ENCODE measurements around the gene PLS1. TPM values are rescaled to one million over a fixed set of nuclear protein-coding genes. Genes with fewer than 3 reads are reported as not detected.
"Not testable (repeated sequence)": the region's sequence is repeated elsewhere in the genome, so short reads cannot be mapped to it uniquely, and the experiment has no call there.

PLS1 gene
- total RNA-seq, 3 donors from 2014 or later: 3.8 to 6.9 (median 4.6) TPM

- H3K36me3 Mint-ChIP-seq (ENCODE audit: insufficient read depth): peaks cover 14% of the 10 kb centered on the region
- peaks cover 11% of the 10 kb centered on the region for H3K27me3 Mint-ChIP-seq (ENCODE audit: low read depth)
- H3K4me1 Mint-ChIP-seq (ENCODE audit: low read depth): peaks cover 37% of the 10 kb centered on the region
- ATAC-seq (no peak), DNase-seq (no peak)
- H3K9me3 Mint-ChIP-seq: no peaks in the 10 kb centered on the region
- H3K4me3 Mint-ChIP-seq: peak overlapping the region; percentile 100
Observed at GRCh38 chr3:142580061-142580423, 16.2 kb upstream of the PLS1 start.

GRCh38 chr3:142581070-142581469, 15.1 kb upstream of the PLS1 start:
- not testable (repeated sequence) for H3K36me3 Mint-ChIP-seq (ENCODE audit: insufficient read depth); H3K9me3 Mint-ChIP-seq; H3K4me3 Mint-ChIP-seq; DNase-seq; ATAC-seq
- H3K27me3 Mint-ChIP-seq (ENCODE audit: low read depth): peaks cover 15% of the 10 kb centered on the region
- H3K4me1 Mint-ChIP-seq (ENCODE audit: low read depth): peaks cover 27% of the 10 kb centered on the region

- H3K27me3 Mint-ChIP-seq (ENCODE audit: low read depth): peaks cover 28% of the 10 kb centered on the region
- H3K36me3 Mint-ChIP-seq (ENCODE audit: insufficient read depth): no peaks in the 10 kb centered on the region
- ATAC-seq: peak; percentile 65 to 66
- no peaks in the 10 kb centered on the region for H3K9me3 Mint-ChIP-seq
- no peak for DNase-seq
- no peaks in the 10 kb centered on the region for H3K4me1 Mint-ChIP-seq (ENCODE audit: low read depth)
- no peak overlapping the region for H3K4me3 Mint-ChIP-seq
Observed at GRCh38 chr3:142586803-142587406, 9.3 kb upstream of the PLS1 start.

- Mint-ChIP-seq H3K4me3 (no peak overlapping the region), H3K36me3 (ENCODE audit: insufficient read depth) (no peaks in the 10 kb centered on the region), H3K9me3 (no peaks in the 10 kb centered on the region), H3K4me1 (ENCODE audit: low read depth) (no peaks in the 10 kb centered on the region), H3K27me3 (ENCODE audit: low read depth) (peaks cover 26% of the 10 kb centered on the region)
- ATAC-seq (no peak), DNase-seq (no peak)
Observed at GRCh38 chr3:142588703-142589102, 7.5 kb upstream of the PLS1 start.

DNA sequence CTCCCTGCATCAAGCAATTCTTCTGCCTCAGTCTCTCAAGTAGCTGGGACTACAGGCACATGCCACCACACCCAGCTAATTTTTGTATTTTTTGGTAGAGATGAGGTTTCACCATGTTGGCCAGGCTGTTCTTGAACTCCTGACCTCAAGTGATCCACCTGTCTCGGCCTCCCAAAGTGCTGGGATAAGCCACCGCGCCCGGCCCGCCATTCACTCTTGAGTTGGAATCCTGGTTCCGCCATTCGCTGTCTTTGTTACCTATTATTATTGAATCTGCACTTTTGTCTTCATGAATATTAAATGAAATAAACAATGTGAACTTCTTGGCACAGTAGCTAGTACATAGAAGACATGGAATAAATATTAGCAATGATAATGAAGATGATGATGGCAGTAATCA, 3.9 kb upstream of the PLS1 start:
- H3K36me3 Mint-ChIP-seq (ENCODE audit: insufficient read depth); H3K4me3 Mint-ChIP-seq; H3K4me1 Mint-ChIP-seq (ENCODE audit: low read depth); ATAC-seq; DNase-seq; H3K9me3 Mint-ChIP-seq: not testable (repeated sequence)
- H3K27me3 Mint-ChIP-seq (ENCODE audit: low read depth): peaks cover 11% of the 10 kb centered on the region

DNA sequence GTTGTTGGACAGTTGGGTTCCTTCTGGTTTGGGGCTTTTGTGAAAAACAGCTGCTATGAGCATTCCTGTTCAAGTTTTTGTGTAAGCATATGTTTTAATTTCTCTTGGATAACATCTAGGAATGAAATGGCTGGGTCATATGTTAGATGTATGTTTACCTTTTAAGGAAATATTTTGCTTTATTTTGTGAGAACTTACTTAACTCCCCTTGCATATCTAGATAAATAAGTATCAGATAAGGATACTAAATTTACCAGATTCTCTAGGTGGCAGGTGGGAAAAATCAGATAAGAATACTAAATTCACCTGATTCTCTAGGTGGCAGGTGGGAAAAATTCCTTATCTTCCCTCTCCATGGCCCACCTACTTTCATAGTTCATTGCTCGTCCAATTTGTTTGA, 1.1 kb upstream of the PLS1 start:
- no peak for ATAC-seq

GRCh38 chr3:142595581-142595950, 627 bp upstream of the PLS1 start:
- H3K4me3 Mint-ChIP-seq: peak overlapping the region; percentile 95

More for the DNA sequence above, 1.1 kb upstream of the PLS1 start:
- peaks cover 7% of the 10 kb centered on the region for H3K27me3 Mint-ChIP-seq (ENCODE audit: low read depth)
- no peaks in the 10 kb centered on the region for H3K36me3 Mint-ChIP-seq (ENCODE audit: insufficient read depth)
- H3K9me3 Mint-ChIP-seq: no peaks in the 10 kb centered on the region
- no peak for DNase-seq
- peaks cover 12% of the 10 kb centered on the region for H3K4me1 Mint-ChIP-seq (ENCODE audit: low read depth)
- H3K4me3 Mint-ChIP-seq: peak overlapping the region; percentile 95

GRCh38 chr3:142596726-142597088, 514 bp downstream of the PLS1 start:
- Mint-ChIP-seq H3K36me3 (ENCODE audit: insufficient read depth) (no peaks in the 10 kb centered on the region), H3K4me3 (peak overlapping the region; percentile 95)

More at GRCh38 chr3:142595581-142595950, 627 bp upstream of the PLS1 start:
- ATAC-seq (no peak), DNase-seq (no peak)
- Mint-ChIP-seq H3K9me3 (no peaks in the 10 kb centered on the region), H3K27me3 (ENCODE audit: low read depth) (peaks cover 3% of the 10 kb centered on the region), H3K4me1 (ENCODE audit: low read depth) (peaks cover 12% of the 10 kb centered on the region), H3K36me3 (ENCODE audit: insufficient read depth) (no peaks in the 10 kb centered on the region)

DNA sequence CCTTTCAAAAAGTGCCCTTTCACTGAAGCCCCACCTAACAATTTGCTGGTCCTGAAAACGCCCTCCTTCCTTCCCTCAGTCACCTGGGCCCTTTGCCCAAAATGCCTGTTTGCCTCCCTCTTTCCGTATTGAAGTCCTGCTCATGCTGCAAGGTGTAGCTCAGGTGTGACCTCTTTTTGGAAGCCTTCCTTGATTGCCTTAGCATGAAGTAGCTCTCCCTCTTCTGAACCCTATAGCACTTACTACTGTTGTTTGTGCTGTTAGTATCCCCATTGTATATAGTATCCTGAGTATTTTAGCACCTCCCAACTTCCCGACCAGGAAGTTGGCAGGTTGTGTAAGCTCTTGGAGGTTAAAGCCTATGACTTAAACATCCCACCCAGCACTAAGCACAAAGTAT, 1.7 kb downstream of the PLS1 start:
- DNase-seq (no peak), ATAC-seq (no peak)
- Mint-ChIP-seq H3K36me3 (ENCODE audit: insufficient read depth) (no peaks in the 10 kb centered on the region), H3K4me3 (no peak overlapping the region), H3K9me3 (no peaks in the 10 kb centered on the region), H3K4me1 (ENCODE audit: low read depth) (peaks cover 12% of the 10 kb centered on the region), H3K27me3 (ENCODE audit: low read depth) (no peaks in the 10 kb centered on the region)

More at GRCh38 chr3:142596726-142597088, 514 bp downstream of the PLS1 start:
- H3K27me3 Mint-ChIP-seq (ENCODE audit: low read depth): peaks cover 1% of the 10 kb centered on the region
- DNase-seq (no peak), ATAC-seq (no peak)
- no peaks in the 10 kb centered on the region for H3K9me3 Mint-ChIP-seq
- peaks cover 12% of the 10 kb centered on the region for H3K4me1 Mint-ChIP-seq (ENCODE audit: low read depth)

GRCh38 chr3:142601713-142602112, 5.5 kb downstream of the PLS1 start:
- H3K36me3 Mint-ChIP-seq (ENCODE audit: insufficient read depth): no peaks in the 10 kb centered on the region
- no peak overlapping the region for H3K4me3 Mint-ChIP-seq
- H3K9me3 Mint-ChIP-seq: no peaks in the 10 kb centered on the region
- DNase-seq (no peak), ATAC-seq (no peak)
- H3K4me1 Mint-ChIP-seq (ENCODE audit: low read depth): peaks cover 6% of the 10 kb centered on the region
- no peaks in the 10 kb centered on the region for H3K27me3 Mint-ChIP-seq (ENCODE audit: low read depth)

GRCh38 chr3:142602619-142603385, 6.6 kb downstream of the PLS1 start:
- H3K9me3 Mint-ChIP-seq: no peaks in the 10 kb centered on the region

GRCh38 chr3:142603386-142603705, 7.2 kb downstream of the PLS1 start:
- not testable (repeated sequence) for H3K4me1 Mint-ChIP-seq (ENCODE audit: low read depth); H3K4me3 Mint-ChIP-seq; DNase-seq; H3K9me3 Mint-ChIP-seq; H3K27me3 Mint-ChIP-seq (ENCODE audit: low read depth); H3K36me3 Mint-ChIP-seq (ENCODE audit: insufficient read depth); ATAC-seq

More at GRCh38 chr3:142602619-142603385, 6.6 kb downstream of the PLS1 start:
- no peak overlapping the region for H3K4me3 Mint-ChIP-seq
- peaks cover 1% of the 10 kb centered on the region for H3K4me1 Mint-ChIP-seq (ENCODE audit: low read depth)
- no peaks in the 10 kb centered on the region for H3K27me3 Mint-ChIP-seq (ENCODE audit: low read depth)
- no peaks in the 10 kb centered on the region for H3K36me3 Mint-ChIP-seq (ENCODE audit: insufficient read depth)
- DNase-seq (no peak), ATAC-seq (no peak)

DNA sequence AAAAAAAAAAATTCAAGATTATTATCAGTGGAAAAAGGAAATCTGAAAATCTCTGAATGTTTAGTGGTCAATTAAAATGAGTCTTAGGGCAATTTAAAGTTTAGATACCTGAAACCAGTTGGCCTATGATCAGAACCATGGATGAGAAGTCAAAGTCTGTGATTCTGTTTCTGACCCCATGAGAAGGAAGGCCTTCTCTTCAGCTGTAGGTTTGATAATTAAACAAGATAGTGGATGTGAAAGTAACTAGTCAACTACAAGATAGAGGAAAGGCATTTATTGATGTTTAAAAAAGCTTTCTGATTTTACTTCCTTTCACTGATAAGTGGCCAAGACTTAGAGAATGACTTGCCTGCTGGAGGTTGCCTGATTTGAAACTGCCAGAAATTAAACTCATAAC, 8.7 kb downstream of the PLS1 start:
- H3K36me3 Mint-ChIP-seq (ENCODE audit: insufficient read depth): no peaks in the 10 kb centered on the region
- no peaks in the 10 kb centered on the region for H3K4me1 Mint-ChIP-seq (ENCODE audit: low read depth)
- no peaks in the 10 kb centered on the region for H3K27me3 Mint-ChIP-seq (ENCODE audit: low read depth)
- H3K4me3 Mint-ChIP-seq: no peak overlapping the region
- DNase-seq (no peak), ATAC-seq (no peak)
- no peaks in the 10 kb centered on the region for H3K9me3 Mint-ChIP-seq

DNA sequence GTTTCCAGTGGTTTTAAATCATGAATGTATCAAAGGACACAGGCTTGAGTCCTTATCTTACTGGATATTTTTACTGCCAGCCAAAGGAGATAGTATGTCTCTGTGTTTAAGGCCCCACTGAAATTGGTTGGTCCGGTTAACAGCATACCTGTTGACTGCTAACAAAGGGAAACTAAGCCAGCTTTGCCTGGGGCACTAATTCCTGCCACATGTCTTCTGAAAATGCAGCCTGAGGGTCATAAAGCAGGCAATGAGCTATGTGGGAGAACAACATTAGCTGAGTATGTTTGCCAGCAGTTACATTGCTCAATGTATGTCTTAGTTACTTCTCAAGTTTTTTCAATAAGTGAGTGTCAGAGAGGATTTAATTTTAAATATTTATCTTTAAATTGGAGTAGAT, 12.4 kb downstream of the PLS1 start:
- ATAC-seq (no peak), DNase-seq (no peak)
- no peaks in the 10 kb centered on the region for H3K4me1 Mint-ChIP-seq (ENCODE audit: low read depth)
- no peak overlapping the region for H3K4me3 Mint-ChIP-seq
- H3K27me3 Mint-ChIP-seq (ENCODE audit: low read depth): no peaks in the 10 kb centered on the region
- no peaks in the 10 kb centered on the region for H3K36me3 Mint-ChIP-seq (ENCODE audit: insufficient read depth)
- no peaks in the 10 kb centered on the region for H3K9me3 Mint-ChIP-seq

GRCh38 chr3:142609136-142609535, 12.9 kb downstream of the PLS1 start:
- no peak overlapping the region for H3K4me3 Mint-ChIP-seq
- no peaks in the 10 kb centered on the region for H3K36me3 Mint-ChIP-seq (ENCODE audit: insufficient read depth)
- no peaks in the 10 kb centered on the region for H3K9me3 Mint-ChIP-seq
- DNase-seq (no peak), ATAC-seq (no peak)
- H3K27me3 Mint-ChIP-seq (ENCODE audit: low read depth): no peaks in the 10 kb centered on the region
- H3K4me1 Mint-ChIP-seq (ENCODE audit: low read depth): no peaks in the 10 kb centered on the region

All from activated T-cell treated with anti-CD3 and anti-CD28 coated beads, Interleukin-2, amount 50 U/mL, for 4 hours (primary cell).